ENCODE measurements around the gene SUSD6.

The SUSD6 gene

GRCh38 chr14:69632593-69633151, 21.3 kb downstream of the SUSD6 start:
- H3K9me3 Mint-ChIP-seq, result no peaks in the 10 kb centered on the region
- peaks cover 86% of the 10 kb centered on the region for H3K4me1 Mint-ChIP-seq
- TF ChIP-seq CTCF (IDR thresholded peaks at IDR 0.05; ENCODE audit: unreplicated experiment in 3 of 3), result no peak
- no peaks in the 10 kb centered on the region for H3K27me3 Mint-ChIP-seq (ENCODE audit: low read depth)
- H3K4me3 Mint-ChIP-seq, result no peak overlapping the region
- no peaks in the 10 kb centered on the region for H3K36me3 Mint-ChIP-seq (ENCODE audit: low read depth)
- H3K27ac Mint-ChIP-seq, result peak overlapping the region; percentile 54 to 87 (median 73)

GRCh38 chr14:69633238-69633637, 21.8 kb downstream of the SUSD6 start:
- H3K27ac Mint-ChIP-seq, result peak overlapping the region; percentile 54 to 87 (median 73)
- no peaks in the 10 kb centered on the region for H3K36me3 Mint-ChIP-seq (ENCODE audit: low read depth)
- TF ChIP-seq CTCF (IDR thresholded peaks at IDR 0.05; ENCODE audit: unreplicated experiment in 3 of 3), result no peak
- peaks cover 92% of the 10 kb centered on the region for H3K4me1 Mint-ChIP-seq
- H3K4me3 Mint-ChIP-seq, result no peak overlapping the region
- H3K9me3 Mint-ChIP-seq, result no peaks in the 10 kb centered on the region
- H3K27me3 Mint-ChIP-seq (ENCODE audit: low read depth), result no peaks in the 10 kb centered on the region

GRCh38 chr14:69635981-69636639, 24.7 kb downstream of the SUSD6 start:
- no peak for TF ChIP-seq CTCF (IDR thresholded peaks at IDR 0.05; ENCODE audit: unreplicated experiment in 3 of 3)

GRCh38 chr14:69636718-69637480, 25.5 kb downstream of the SUSD6 start:
- Mint-ChIP-seq H3K9me3 (peaks cover 9% of the 10 kb centered on the region), H3K27me3 (ENCODE audit: low read depth) (no peaks in the 10 kb centered on the region), H3K27ac (peak overlapping the region; percentile 70 to 88 (median 87)), H3K4me1 (peaks cover 65% of the 10 kb centered on the region), H3K4me3 (no peak overlapping the region), H3K36me3 (ENCODE audit: low read depth) (peaks cover 10% of the 10 kb centered on the region)
- no peak for TF ChIP-seq CTCF (IDR thresholded peaks at IDR 0.05; ENCODE audit: unreplicated experiment in 3 of 3)

More at GRCh38 chr14:69635981-69636639, 24.7 kb downstream of the SUSD6 start:
- Mint-ChIP-seq H3K9me3 (peaks cover 3% of the 10 kb centered on the region), H3K4me3 (peak overlapping the region in 1 of 3 experiments; percentile 16), H3K27ac (peak overlapping the region; percentile 85 to 87 (median 87)), H3K4me1 (peaks cover 72% of the 10 kb centered on the region), H3K36me3 (ENCODE audit: low read depth) (peaks cover 3% of the 10 kb centered on the region), H3K27me3 (ENCODE audit: low read depth) (no peaks in the 10 kb centered on the region)

GRCh38 chr14:69637503-69638031, 26.2 kb downstream of the SUSD6 start:
- H3K27ac Mint-ChIP-seq, result peak overlapping the region; percentile 87 to 91 (median 88)
- H3K4me3 Mint-ChIP-seq, result peak overlapping the region in 1 of 3 experiments; percentile 38
- H3K9me3 Mint-ChIP-seq, result peaks cover 13% of the 10 kb centered on the region
- H3K27me3 Mint-ChIP-seq (ENCODE audit: low read depth), result no peaks in the 10 kb centered on the region
- H3K4me1 Mint-ChIP-seq, result peaks cover 63% of the 10 kb centered on the region
- TF ChIP-seq CTCF (IDR thresholded peaks at IDR 0.05; ENCODE audit: unreplicated experiment in 3 of 3), result no peak
- H3K36me3 Mint-ChIP-seq (ENCODE audit: low read depth), result peaks cover 17% of the 10 kb centered on the region

Measured in nephron (organoid).